PC-3 (cell line): ENCODE measurements around the gene PAX2. TPM values are rescaled to one million over a fixed set of nuclear protein-coding genes. Genes with fewer than 3 reads are reported as not detected.

Experiments used
- ATAC-seq: fragments of 200-7000 bp; cut with Tn5 transposase; 2 replicates; pipeline ENCODE4 v1.9.1; 2020; ENCODE audit warnings: mild to moderate bottlenecking, moderate library complexity
- BruUV-seq: library from RNA; stranded (reverse); fragments of 400-500 nt; replicated peaks from 2 replicates; lab custom pipeline; 2021; lab: Mats Ljungman, UMichigan
- CTCF ChIA-PET: fragments of 300-600 bp; sonication (Branson Sonifier 250); formaldehyde crosslinking; loops from one replicate; lab custom pipeline; 2022; ENCODE audit warnings: antibody characterized with exemption; lab: Charles Lee
- POLR2A ChIA-PET: fragments of 300-600 bp; sonication (Branson Sonifier 250); formaldehyde crosslinking; loops from one replicate; lab custom pipeline; 2022; ENCODE audit warnings: antibody characterized with exemption; ENCODE audit not compliant: unreplicated experiment; lab: Charles Lee
- DNase-seq: peaks from one replicate; pipeline ENCODE4 v3.0.0-alpha.2; 2015
- H2AFZ ChIP-seq: fragments of 300-600 bp; sonication (generic); 2 replicates; pipeline ENCODE4 v1.6.0; 2016; ENCODE audit warnings: antibody characterized with exemption, low read length
- H3F3A ChIP-seq: fragments of 300-600 bp; sonication (generic); one replicate; pipeline ENCODE4 v1.6.0; 2017; ENCODE audit warnings: antibody characterized with exemption, low read length, control low read depth, mild to moderate bottlenecking; ENCODE audit not compliant: unreplicated experiment
- H3K27ac ChIP-seq: fragments of 300-600 bp; sonication (generic); 2 replicates; pipeline ENCODE4 v1.5.1; 2016; ENCODE audit warnings: mild to moderate bottlenecking, low read length
- H3K27me3 ChIP-seq: fragments of 300-600 bp; sonication (generic); 2 replicates; pipeline ENCODE4 v1.6.1; 2016; ENCODE audit warnings: low read length, mixed read lengths
- H3K36me3 ChIP-seq: fragments of 300-600 bp; sonication (generic); 2 replicates; pipeline ENCODE4 v1.6.1; 2016; ENCODE audit warnings: low read depth, mixed run types, low read length, mixed read lengths
- H3K4me1 ChIP-seq: fragments of 300-600 bp; sonication (generic); 2 replicates; pipeline ENCODE4 v1.5.1; 2016; ENCODE audit warnings: low read length; ENCODE audit not compliant: insufficient read depth
- H3K4me2 ChIP-seq: fragments of 300-600 bp; sonication (generic); 2 replicates; pipeline ENCODE4 v1.6.0; 2016; ENCODE audit warnings: low read length
- H3K4me3 ChIP-seq: fragments of 300-600 bp; sonication (generic); 2 replicates; pipeline ENCODE4 v1.5.1; 2016; ENCODE audit warnings: mild to moderate bottlenecking, low read length, mixed read lengths
- H3K79me2 ChIP-seq: fragments of 300-600 bp; sonication (generic); 2 replicates; pipeline ENCODE4 v1.6.1; 2017; ENCODE audit warnings: low read length, mixed read lengths
- H3K9ac ChIP-seq: fragments of 300-600 bp; sonication (generic); 2 replicates; pipeline ENCODE4 v1.6.0; 2016; ENCODE audit warnings: mild to moderate bottlenecking, low read length
- H3K9me2 ChIP-seq: fragments of 300-600 bp; sonication (generic); replicated peaks from 2 replicates; pipeline ENCODE4 v1.6.1; 2016; ENCODE audit warnings: mixed run types, low read length, mixed read lengths
- H3K9me3 ChIP-seq: fragments of 300-600 bp; sonication (generic); 2 replicates; pipeline ENCODE4 v1.6.1; 2016; ENCODE audit warnings: low read length, mixed read lengths
- H4K20me1 ChIP-seq: fragments of 300-600 bp; sonication (generic); 2 replicates; pipeline ENCODE4 v1.6.1; 2016; ENCODE audit warnings: low read length, mixed read lengths
- EZH2 ChIP-seq: fragments of 300-600 bp; sonication (generic); IDR thresholded peaks from one replicate; pipeline ENCODE4 v1.6.1; 2017; ENCODE audit warnings: antibody characterized with exemption, mild to moderate bottlenecking, low read length; ENCODE audit not compliant: unreplicated experiment
- EZH2phosphoT487 ChIP-seq: fragments of 300-600 bp; sonication (generic); IDR thresholded peaks from 2 replicates; pipeline ENCODE4 v1.6.1; 2018; ENCODE audit warnings: mild to moderate bottlenecking, antibody characterized with exemption, low read length, borderline replicate concordance
- intact Hi-C: fragments of 100-400 bp; cut with micrococcal nuclease; formaldehyde crosslinking; loops from 2 replicates; pipeline ENCODE4 v1.9.0; 2023
- total RNA-seq: library from RNA; depleted of rRNA; stranded (reverse); fragments of >200 nt; gene quantifications from 2 replicates; pipeline ENCODE4 v1.2.3, GENCODE V29; 2014
- TF ChIP-seq, protein P1 (sequence below): fragments of 300-600 bp; sonication (generic); conservative IDR thresholded peaks from 2 replicates; pipeline ENCODE4 v1.5.1; 2017; ENCODE audit warnings: antibody characterized with exemption, low read depth, mild to moderate bottlenecking, low read length

The PAX2 gene
- total RNA-seq, 1 experiment from 2014 or later, result not detected

DNA sequence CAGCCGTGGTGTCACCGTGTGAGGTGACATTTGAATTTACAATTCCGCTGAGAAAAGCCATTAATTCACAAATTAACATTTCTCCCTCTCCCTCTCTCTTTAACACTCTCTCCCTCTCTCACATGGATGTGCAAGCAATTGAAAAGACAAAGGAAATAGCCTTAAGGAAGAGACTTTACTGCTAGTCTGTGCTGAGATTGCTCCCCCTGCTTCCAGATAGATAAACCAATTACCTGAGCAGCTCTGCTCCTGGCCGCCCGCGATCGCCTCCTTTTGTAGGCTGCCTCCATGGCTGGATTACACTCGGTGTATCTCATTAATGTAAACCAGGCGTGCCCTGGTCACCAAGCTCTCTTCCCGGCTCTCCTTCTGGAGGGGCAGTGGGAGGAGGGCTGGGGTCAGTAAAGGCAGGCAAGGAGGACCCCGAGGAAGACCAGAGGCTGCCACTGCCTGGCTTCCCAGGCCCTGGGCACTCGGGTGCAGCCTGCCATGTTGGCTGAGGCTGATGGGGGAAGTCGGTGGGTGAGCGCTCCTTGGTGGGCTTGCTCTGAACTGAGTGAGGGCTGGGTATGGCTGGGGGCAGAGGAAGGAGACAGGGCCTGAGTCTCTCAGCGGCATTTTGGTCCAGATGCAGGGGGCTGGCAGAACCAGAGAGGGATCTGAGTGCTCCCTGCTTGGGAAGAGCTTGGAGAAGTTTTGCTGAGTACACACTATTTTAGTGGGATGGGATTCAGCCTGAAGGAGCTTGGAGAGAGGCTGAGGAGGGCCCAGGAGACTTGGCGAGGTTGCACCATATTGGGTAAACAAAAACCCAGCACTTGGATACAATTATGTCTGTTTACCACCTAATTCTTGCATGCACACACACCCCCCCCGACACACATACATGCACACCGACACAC lies 42.9 kb downstream of the PAX2 start:
- DNase-seq (no peak), ATAC-seq (no peak)
- Histone ChIP-seq H2AFZ (no peak overlapping the region), H3K9me3 (no peaks in the 10 kb centered on the region), H3K27me3 (peaks cover 81% of the 10 kb centered on the region), H3K9ac (no peak overlapping the region), H3F3A (no peaks in the 10 kb centered on the region), H3K4me2 (no peak overlapping the region), H4K20me1 (no peaks in the 10 kb centered on the region), H3K4me1 (no peaks in the 10 kb centered on the region), H3K79me2 (no peaks in the 10 kb centered on the region), H3K4me3 (no peak overlapping the region), H3K9me2 (no peaks in the 10 kb centered on the region), H3K36me3 (no peaks in the 10 kb centered on the region), H3K27ac (no peak overlapping the region)
- intact Hi-C loops, result no loop called here
- CTCF ChIA-PET, result no interaction called here
- TF ChIP-seq EZH2phosphoT487 (no peak), EZH2 (no peak)
- TF ChIP-seq, protein P1, sequence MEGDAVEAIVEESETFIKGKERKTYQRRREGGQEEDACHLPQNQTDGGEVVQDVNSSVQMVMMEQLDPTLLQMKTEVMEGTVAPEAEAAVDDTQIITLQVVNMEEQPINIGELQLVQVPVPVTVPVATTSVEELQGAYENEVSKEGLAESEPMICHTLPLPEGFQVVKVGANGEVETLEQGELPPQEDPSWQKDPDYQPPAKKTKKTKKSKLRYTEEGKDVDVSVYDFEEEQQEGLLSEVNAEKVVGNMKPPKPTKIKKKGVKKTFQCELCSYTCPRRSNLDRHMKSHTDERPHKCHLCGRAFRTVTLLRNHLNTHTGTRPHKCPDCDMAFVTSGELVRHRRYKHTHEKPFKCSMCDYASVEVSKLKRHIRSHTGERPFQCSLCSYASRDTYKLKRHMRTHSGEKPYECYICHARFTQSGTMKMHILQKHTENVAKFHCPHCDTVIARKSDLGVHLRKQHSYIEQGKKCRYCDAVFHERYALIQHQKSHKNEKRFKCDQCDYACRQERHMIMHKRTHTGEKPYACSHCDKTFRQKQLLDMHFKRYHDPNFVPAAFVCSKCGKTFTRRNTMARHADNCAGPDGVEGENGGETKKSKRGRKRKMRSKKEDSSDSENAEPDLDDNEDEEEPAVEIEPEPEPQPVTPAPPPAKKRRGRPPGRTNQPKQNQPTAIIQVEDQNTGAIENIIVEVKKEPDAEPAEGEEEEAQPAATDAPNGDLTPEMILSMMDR, result no peak
- BruUV-seq, result no TSS peak
- POLR2A ChIA-PET, result no interaction called here

DNA sequence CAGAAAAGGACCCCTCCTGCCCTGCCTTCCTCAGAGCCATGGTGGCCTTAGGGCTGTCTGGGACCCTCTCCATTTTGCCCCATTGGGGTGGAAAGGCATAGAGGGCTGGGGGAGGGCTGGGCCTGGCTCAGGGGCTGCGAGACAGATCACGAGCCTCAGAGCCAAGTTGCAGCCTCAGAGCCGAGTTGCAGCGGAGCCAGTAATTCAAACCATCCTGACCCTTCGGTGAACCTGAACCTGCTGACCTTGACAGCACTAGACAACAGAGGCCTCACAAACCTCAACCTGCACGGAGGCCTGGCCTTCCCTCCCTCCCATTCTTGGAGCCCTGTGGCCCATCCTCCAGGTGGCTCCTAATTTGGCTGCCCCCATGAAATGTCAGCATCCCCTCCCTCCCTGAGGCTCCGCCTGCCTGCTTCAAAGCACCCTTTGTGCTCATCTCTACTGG lies 45.4 kb downstream of the PAX2 start:
- no TSS peak for BruUV-seq
- Histone ChIP-seq H3K4me2 (no peak overlapping the region), H3K9me2 (no peaks in the 10 kb centered on the region), H3K4me1 (no peaks in the 10 kb centered on the region), H3K36me3 (no peaks in the 10 kb centered on the region), H3F3A (no peaks in the 10 kb centered on the region), H3K27ac (no peak overlapping the region), H3K9me3 (no peaks in the 10 kb centered on the region), H3K79me2 (no peaks in the 10 kb centered on the region), H3K27me3 (peaks cover 80% of the 10 kb centered on the region), H4K20me1 (no peaks in the 10 kb centered on the region), H2AFZ (no peak overlapping the region), H3K9ac (no peak overlapping the region), H3K4me3 (no peak overlapping the region)
- no peak for DNase-seq
- ChIA-PET CTCF (no interaction called here), POLR2A (no interaction called here)
- ATAC-seq, result no peak
- TF ChIP-seq EZH2 (no peak), EZH2phosphoT487 (no peak)
- TF ChIP-seq, protein P1, result no peak
- intact Hi-C loops, result no loop called here
